GM13976 (cell line): Measurements from ENCODE around the gene TAS2R46.

Experiments used
- DNase-seq: peaks from one replicate; pipeline ENCODE4 v3.0.0; 2012; ENCODE audit warnings: low spot score
- in situ Hi-C: fragments of 300-500 bp; cut with MboI; formaldehyde crosslinking; loops from one replicate; pipeline ENCODE4 v1.12.0; 2022; ENCODE audit warnings: low sequenced_read_pairs, mixed read lengths, inconsistent platforms; ENCODE audit not compliant: unreplicated experiment
- TF ChIP-seq, protein P1 (sequence below): IDR thresholded peaks from 2 replicates; pipeline ENCODE4 v1.5.1; 2012; ENCODE audit warnings: borderline replicate concordance, mild to moderate bottlenecking; ENCODE audit not compliant: insufficient read depth; ENCODE audit errors: extremely low read depth, missing control alignments, control extremely low read depth

Gene TAS2R46

DNA sequence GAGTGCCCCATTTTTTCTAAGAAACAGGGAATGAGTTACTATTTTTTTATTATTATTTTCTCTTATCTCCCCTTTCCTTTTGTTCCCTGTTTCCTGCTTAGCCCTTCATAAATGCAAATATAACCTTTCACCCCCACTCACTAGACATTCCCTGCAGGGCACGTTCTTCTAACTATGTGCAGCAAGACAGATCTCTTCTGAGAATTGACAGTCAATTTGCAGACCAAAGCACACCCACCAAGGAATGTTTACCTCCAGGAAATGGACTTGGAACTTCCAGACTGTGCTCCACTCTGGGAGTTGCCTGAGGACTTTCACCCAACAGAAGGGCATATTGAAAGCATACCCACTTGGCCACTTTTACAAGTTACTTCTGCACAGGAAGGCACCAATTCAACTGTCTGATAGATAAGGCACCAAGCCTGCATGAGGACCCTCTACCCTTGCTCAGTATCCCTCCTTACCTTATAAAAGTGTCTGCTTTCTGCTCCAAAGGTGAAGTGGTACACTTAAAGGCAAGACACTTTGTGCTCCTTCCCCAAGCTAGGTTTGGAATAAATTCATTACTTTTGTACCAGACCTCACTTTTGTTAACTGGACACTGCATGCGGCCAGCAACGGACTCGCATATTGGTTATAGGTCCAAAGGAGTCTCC lies 46.2 kb downstream of the TAS2R46 start:
- no peak for DNase-seq
- in situ Hi-C loops: no loop called here

DNA sequence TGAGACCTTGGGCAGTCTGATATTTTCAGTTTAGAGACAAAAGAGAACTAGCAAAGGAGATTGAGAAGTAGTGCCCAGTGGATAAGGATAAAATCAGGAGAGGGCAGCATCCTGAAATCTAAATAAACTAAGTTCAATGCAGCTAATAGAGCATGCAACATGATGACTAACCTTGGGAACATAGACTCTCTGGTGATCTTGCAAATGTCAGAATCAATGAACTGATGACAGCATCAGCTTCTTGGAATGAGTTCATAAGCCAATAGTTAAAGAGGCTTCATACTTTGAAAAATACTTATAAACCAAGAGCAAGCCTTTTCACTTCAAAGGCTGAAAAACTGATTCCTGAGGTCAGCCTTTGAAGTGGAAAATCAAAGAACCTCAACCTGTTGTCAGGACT lies 47.9 kb downstream of the TAS2R46 start:
- no peak for DNase-seq
- in situ Hi-C loops: no loop called here

More for the DNA sequence above, 46.2 kb downstream of the TAS2R46 start:
- TF ChIP-seq, protein P1, sequence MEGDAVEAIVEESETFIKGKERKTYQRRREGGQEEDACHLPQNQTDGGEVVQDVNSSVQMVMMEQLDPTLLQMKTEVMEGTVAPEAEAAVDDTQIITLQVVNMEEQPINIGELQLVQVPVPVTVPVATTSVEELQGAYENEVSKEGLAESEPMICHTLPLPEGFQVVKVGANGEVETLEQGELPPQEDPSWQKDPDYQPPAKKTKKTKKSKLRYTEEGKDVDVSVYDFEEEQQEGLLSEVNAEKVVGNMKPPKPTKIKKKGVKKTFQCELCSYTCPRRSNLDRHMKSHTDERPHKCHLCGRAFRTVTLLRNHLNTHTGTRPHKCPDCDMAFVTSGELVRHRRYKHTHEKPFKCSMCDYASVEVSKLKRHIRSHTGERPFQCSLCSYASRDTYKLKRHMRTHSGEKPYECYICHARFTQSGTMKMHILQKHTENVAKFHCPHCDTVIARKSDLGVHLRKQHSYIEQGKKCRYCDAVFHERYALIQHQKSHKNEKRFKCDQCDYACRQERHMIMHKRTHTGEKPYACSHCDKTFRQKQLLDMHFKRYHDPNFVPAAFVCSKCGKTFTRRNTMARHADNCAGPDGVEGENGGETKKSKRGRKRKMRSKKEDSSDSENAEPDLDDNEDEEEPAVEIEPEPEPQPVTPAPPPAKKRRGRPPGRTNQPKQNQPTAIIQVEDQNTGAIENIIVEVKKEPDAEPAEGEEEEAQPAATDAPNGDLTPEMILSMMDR: no peak

More for the DNA sequence above, 47.9 kb downstream of the TAS2R46 start:
- TF ChIP-seq, protein P1: no peak
